Fibroblast of skin of back (primary cell): ENCODE data around the gene ABHD12B.
"Not testable (repeated sequence)": the region's sequence is repeated elsewhere in the genome, so short reads cannot be mapped to it uniquely, and the experiment has no call there.

Source experiments
- DNase-seq: peaks from one replicate; pipeline ENCODE4 v3.0.0-alpha.2; 2013

The ABHD12B gene

GRCh38 chr14:50937325-50937724, 65.5 kb downstream of the ABHD12B start:
- DNase-seq, result peak; percentile 38

DNA sequence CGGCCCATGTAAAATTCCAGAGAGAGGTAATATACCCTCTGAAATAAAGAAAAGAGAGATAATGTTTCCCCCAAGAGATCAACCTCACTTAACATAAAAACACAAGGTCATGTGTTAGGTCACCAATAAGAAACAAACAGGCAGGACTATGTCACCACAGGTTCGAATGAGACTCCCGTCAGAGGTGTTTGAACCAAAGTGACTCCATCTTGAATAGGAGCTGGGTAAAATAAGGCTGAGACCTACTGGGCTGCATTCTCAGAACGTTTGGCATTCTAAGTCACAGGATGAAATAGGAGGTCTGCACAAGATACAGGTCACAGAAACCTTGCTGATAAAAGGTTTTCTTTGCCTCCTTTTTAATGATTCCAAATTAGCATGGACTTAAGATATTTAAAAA, 65.9 kb downstream of the ABHD12B start:
- DNase-seq, result no peak

DNA sequence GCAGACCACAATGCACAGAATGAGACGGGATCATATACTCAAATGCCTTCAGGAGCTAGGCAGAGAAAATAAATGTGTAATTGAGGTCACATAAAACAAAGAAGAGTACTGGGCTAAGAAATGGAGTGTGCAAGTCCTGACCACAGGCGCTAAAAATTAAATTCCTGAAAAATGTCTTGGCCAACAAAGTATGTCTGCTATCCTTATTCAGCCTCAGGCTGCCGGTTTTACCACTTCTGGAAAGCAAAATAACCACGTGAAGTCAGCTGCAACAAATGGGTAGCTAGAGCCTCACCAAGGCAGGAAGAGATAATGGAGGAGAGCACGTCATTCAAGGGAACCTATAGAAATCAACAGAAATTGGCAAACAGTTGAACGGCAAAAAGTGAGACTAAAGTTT, 69.3 kb downstream of the ABHD12B start:
- peak; percentile 86 for DNase-seq

DNA sequence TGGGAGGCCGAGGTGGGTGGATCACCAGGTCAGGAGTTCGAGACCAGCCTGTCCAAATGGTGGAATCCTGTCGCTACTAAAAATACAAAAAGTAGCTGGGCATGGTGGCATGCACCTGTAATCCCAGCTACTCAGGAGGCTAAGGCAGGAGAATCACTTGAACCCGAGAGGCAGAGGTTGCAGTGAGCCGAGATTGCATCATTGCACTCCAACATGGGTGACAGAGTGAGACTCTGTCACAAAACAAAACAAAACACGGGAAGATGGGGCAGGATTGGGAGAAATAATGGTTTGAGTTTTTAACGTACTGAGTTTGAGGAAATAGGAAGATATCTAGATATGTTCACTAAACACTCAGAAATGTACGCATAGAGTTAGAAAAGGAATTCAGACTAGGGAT, 69.8 kb downstream of the ABHD12B start:
- DNase-seq, result not testable (repeated sequence)

GRCh38 chr14:50943261-50943942, 71.5 kb downstream of the ABHD12B start:
- DNase-seq, result no peak

DNA sequence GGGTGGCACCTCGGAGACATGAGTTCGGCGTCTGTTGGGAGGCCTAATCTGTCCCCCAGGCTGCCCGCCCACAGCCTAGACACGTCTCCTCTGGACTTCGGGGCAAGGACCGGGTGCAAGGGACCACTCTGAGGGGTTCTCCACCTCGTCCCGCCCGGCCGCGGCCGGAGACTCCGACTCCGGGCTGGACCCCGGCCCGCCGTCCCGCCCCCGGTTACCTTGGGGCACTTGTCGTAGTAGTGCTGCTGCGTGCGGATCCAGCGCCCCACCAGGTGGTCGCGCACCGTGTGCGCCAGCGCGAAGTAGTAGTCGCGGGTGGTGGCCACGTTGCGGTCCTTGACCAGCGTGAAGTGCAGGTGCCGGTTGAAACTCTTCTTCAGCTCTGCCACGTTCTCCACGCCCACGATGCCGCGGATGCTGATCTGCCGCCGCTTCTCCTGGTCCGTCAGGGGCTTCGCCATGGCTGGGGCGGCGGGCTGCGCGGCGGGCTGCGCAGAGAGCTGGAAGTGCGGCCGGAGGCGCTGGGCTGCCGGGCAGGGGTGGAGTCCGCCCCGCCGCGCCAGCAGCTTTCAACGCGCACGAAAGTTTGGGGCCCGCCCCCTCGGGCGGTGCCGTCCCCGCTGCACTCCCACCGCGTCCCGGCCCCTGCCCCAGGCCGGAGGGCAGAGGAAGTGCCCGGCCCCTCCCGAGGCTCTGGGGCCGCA, 72.2 kb downstream of the ABHD12B start, which contains the start of gene PYGL:
TSS of gene PYGL (minus strand) at position 541 of the 704 bp plus-strand sequence. CDS start at position 461, 80 bp downstream.
- DNase-seq, result peak; percentile 71

DNA sequence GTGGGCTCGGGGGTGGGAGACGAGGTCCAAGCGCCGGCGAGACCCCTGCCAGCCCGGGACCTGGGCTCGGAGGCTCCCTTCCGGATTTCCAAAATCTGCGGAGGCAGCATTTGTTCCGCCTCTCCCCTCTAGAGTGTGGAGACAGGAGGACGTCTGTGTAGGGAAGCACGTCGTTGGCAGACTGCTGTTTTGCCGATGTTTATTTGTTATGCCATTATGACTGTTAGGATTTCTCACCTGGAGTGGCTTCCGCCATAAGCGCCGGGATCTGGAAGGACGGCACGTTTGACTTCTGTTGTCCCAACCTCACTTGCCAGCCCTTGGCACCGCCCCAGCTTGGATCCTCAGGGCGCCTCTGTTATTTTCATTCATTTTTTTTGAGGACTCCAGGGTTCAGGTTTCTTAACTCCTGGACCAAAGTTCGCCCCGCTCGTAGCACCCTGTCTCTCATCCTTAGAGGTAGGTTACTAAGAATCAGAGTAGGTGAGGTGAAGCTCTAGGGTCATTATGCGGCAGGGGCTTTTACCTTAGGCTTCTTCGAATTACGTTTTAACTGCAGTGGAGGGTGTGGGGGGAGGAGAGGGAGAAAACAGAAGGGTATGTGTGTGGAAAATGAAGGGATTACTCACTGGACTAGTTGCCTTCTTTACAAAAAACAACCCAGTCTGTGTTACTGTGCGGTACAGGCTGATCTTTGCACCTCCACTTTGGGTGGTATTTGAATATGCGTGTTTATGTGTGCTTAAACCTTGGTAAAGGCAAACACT, 73.0 kb downstream of the ABHD12B start:
- DNase-seq, result peak; percentile 40

GRCh38 chr14:50946234-50946935, 74.5 kb downstream of the ABHD12B start:
- DNase-seq, result no peak

- no peak for DNase-seq
Measured at GRCh38 chr14:50947446-50947845, 75.6 kb downstream of the ABHD12B start.

GRCh38 chr14:50948205-50948604, 76.4 kb downstream of the ABHD12B start:
- DNase-seq, result no peak

DNA sequence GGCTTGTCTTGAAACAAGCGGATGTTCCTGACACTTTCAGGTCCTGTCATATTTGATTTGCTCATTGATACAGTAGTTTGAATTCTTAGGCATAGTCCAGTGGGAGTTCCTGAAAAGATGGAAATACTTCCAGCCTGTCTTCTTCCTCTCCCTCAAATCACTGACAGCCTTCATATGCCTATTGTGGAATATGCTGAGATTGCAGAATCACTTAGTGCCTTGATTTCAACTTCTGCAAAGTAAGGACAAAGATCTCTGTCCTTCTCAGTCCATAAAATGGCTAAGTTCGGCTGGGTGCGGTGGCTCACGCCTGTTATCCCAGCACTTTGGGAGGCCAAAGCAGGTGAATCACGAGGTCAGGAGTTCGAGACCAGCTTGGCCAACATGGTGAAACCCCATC, 79.2 kb downstream of the ABHD12B start:
- no peak for DNase-seq

DNA sequence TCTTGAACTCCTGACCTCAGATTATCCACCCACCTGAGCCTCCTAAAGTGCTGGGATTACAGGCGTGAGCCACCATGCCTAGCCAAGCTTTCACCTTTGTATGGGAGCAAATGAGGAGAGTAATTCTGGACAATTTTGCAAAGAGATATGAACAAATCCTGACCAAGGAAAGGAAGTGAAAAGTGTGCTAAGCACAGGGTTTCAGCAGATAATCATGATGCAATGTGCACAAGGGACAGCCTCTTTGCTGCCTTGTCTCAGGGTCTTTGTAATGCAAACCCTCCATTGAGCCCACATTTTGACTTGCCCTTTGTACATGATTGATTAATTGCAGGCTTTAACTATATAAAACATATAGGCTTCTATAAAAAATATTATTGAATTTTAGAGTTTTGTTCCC, 81.6 kb downstream of the ABHD12B start:
- DNase-seq, result no peak
